ENCODE measurements around the gene ESRRB.
A peak's percentile ranks its signal among the peaks of the same experiment; 100 is the strongest.

Gene ESRRB

GRCh38 chr14:76496595-76496994 lies 120.7 kb downstream of the ESRRB start:
- Histone ChIP-seq H3K36me3 (no peaks in the 10 kb centered on the region), H3K9me3 (ENCODE audit: severe bottlenecking) (no peaks in the 10 kb centered on the region), H3K27me3 (ENCODE audit: insufficient read depth, low read depth, severe bottlenecking) (no peaks in the 10 kb centered on the region), H3K4me3 (ENCODE audit: low read depth, low read length) (no peak overlapping the region), H3K27ac (no peak overlapping the region)
- DNase-seq: no peak
- TF ChIP-seq, protein P1, sequence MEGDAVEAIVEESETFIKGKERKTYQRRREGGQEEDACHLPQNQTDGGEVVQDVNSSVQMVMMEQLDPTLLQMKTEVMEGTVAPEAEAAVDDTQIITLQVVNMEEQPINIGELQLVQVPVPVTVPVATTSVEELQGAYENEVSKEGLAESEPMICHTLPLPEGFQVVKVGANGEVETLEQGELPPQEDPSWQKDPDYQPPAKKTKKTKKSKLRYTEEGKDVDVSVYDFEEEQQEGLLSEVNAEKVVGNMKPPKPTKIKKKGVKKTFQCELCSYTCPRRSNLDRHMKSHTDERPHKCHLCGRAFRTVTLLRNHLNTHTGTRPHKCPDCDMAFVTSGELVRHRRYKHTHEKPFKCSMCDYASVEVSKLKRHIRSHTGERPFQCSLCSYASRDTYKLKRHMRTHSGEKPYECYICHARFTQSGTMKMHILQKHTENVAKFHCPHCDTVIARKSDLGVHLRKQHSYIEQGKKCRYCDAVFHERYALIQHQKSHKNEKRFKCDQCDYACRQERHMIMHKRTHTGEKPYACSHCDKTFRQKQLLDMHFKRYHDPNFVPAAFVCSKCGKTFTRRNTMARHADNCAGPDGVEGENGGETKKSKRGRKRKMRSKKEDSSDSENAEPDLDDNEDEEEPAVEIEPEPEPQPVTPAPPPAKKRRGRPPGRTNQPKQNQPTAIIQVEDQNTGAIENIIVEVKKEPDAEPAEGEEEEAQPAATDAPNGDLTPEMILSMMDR (IDR thresholded peaks at IDR 0.05; ENCODE audit: low read depth, low read length): no peak

DNA sequence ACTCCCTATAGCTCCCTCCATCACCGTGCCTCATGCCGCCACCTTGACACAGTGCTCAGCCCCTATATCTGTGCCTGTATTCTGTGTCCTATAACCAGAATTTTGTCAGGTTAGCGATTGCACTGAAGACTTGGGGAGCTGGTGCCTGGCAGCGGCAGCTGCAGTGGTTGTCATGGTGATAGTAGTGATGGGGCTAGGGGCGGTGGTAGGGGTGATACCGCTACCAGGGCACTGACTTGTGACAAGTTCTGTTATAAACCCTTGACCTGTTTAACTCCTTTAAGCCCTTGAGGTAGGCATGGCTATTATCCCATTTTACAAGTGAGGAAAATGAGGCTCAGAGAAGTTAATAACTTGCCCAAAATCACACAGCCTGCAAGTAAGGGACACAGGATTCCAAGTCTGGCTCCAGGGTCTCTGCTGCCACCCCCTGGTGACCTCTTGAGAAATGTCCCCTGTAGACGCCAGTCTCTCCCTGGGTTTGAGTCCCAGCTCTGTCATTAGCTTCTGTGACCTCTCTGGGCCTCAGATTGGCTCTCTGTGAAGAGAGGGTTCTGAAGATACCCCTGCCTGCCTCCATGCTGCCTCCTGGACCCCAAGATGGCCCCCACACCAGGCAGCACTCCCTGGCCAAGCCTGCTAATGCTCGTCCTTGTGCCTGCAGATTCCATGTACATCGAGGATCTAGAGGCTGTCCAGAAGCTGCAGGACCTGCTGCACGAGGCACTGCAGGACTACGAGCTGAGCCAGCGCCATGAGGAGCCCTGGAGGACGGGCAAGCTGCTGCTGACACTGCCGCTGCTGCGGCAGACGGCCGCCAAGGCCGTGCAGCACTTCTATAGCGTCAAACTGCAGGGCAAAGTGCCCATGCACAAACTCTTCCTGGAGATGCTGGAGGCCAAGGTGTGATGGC lies 121.9 kb downstream of the ESRRB start:
- H3K27ac ChIP-seq: no peak overlapping the region
- no peaks in the 10 kb centered on the region for H3K36me3 ChIP-seq
- no peaks in the 10 kb centered on the region for H3K9me3 ChIP-seq (ENCODE audit: severe bottlenecking)
- TF ChIP-seq, protein P1 (IDR thresholded peaks at IDR 0.05; ENCODE audit: low read depth, low read length): peak; percentile 74
- H3K4me3 ChIP-seq (ENCODE audit: low read depth, low read length): no peak overlapping the region
- DNase-seq: peak; percentile 52
- H3K27me3 ChIP-seq (ENCODE audit: insufficient read depth, low read depth, severe bottlenecking): no peaks in the 10 kb centered on the region

GRCh38 chr14:76498463-76498935 lies 122.6 kb downstream of the ESRRB start:
- Histone ChIP-seq H3K27ac (no peak overlapping the region), H3K27me3 (ENCODE audit: insufficient read depth, low read depth, severe bottlenecking) (no peaks in the 10 kb centered on the region), H3K36me3 (no peaks in the 10 kb centered on the region), H3K9me3 (ENCODE audit: severe bottlenecking) (no peaks in the 10 kb centered on the region), H3K4me3 (ENCODE audit: low read depth, low read length) (no peak overlapping the region)
- DNase-seq: no peak
- TF ChIP-seq, protein P1 (IDR thresholded peaks at IDR 0.05; ENCODE audit: low read depth, low read length): no peak

DNA sequence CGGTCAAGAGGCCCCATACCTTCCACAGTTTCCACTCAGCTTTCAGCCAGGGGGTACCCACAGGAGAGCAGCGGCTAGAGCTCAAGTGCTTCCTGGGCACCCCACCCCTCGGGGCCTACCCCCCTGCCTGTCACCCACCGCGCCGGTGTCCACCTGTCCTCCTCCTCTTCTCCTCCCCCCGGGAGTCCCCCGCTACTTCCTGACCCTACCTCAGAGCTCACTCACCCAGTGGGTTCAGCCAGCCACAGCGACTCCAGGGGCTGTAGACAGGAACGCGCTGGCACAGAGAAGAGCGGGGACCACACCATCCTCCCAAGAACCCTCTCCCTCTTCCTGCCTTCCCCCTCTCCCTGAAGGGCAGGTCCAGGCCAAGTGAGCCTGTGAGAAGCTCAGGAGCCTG lies 123.0 kb downstream of the ESRRB start:
- Histone ChIP-seq H3K36me3 (no peaks in the 10 kb centered on the region), H3K27me3 (ENCODE audit: insufficient read depth, low read depth, severe bottlenecking) (no peaks in the 10 kb centered on the region), H3K9me3 (ENCODE audit: severe bottlenecking) (no peaks in the 10 kb centered on the region), H3K4me3 (ENCODE audit: low read depth, low read length) (no peak overlapping the region), H3K27ac (no peak overlapping the region)
- no peak for DNase-seq
- TF ChIP-seq, protein P1 (IDR thresholded peaks at IDR 0.05; ENCODE audit: low read depth, low read length): no peak

GRCh38 chr14:76499399-76499798 lies 123.5 kb downstream of the ESRRB start:
- no peak overlapping the region for H3K27ac ChIP-seq
- H3K27me3 ChIP-seq (ENCODE audit: insufficient read depth, low read depth, severe bottlenecking): no peaks in the 10 kb centered on the region
- no peak overlapping the region for H3K4me3 ChIP-seq (ENCODE audit: low read depth, low read length)
- TF ChIP-seq, protein P1 (IDR thresholded peaks at IDR 0.05; ENCODE audit: low read depth, low read length): no peak
- DNase-seq: no peak
- no peaks in the 10 kb centered on the region for H3K9me3 ChIP-seq (ENCODE audit: severe bottlenecking)
- H3K36me3 ChIP-seq: no peaks in the 10 kb centered on the region

Data from WERI-Rb-1 (cell line).